ENCODE data around the gene NBDY. TPM values are rescaled to one million over a fixed set of nuclear protein-coding genes. Genes with fewer than 3 reads are reported as not detected.
"Not testable (repeated sequence)": the region's sequence is repeated elsewhere in the genome, so short reads cannot be mapped to it uniquely, and the experiment has no call there.

The NBDY gene
- total RNA-seq, 4 donors from 2014 or later, result 6.1 to 21.6 (median 17.3) TPM

DNA sequence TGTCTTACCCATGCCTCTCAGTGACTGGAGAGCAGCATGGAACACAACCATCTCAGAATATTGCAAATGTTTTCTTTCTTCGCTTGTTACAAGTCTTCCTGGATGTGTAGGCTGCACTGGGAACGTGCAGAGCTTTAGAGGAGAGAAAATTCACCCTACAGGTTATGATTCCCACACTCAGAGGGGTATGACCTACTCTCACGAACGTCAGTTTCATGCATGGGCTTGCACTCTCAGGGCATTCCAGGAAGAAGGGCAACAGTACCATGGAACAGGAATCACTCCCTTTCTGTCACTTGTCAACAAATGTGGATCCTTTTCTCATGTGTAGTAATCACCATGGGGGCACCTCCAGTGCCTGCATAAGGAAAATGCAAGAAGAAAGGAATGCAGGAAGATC is 75.8 kb downstream of the NBDY start:
- H3K36me3 ChIP-seq, result no peaks in the 10 kb centered on the region
- no peak overlapping the region for H3K4me3 ChIP-seq
- no peak for TF ChIP-seq EP300 (IDR thresholded peaks at IDR 0.05)
- no peak for TF ChIP-seq CTCF (IDR thresholded peaks at IDR 0.05)
- TF ChIP-seq POLR2A (IDR thresholded peaks at IDR 0.05), result no peak
- WGBS, 2 donors, result 70 to 72% methylated on average over 4 of the region's 4 CpGs
- H3K9me3 ChIP-seq, result no peaks in the 10 kb centered on the region
- H3K27ac ChIP-seq, result peak overlapping the region in 1 of 4 donors; percentile 81
- DNase-seq (ENCODE audit: low spot score in 2 of 2), result no peak
- H3K4me1 ChIP-seq, result peaks cover 0 to 18% (median 0%) of the 10 kb centered on the region in 4 donors
- no peaks in the 10 kb centered on the region for H3K27me3 ChIP-seq

- no peak overlapping the region for H3K4me3 ChIP-seq
- no peaks in the 10 kb centered on the region for H3K36me3 ChIP-seq
- DNase-seq (ENCODE audit: low spot score in 2 of 2), result no peak
- no peaks in the 10 kb centered on the region for H3K27me3 ChIP-seq
- WGBS, 2 donors, result 97 to 100% methylated on average over 1 of the region's 1 CpG
- TF ChIP-seq EP300 (IDR thresholded peaks at IDR 0.05) (no peak), CTCF (IDR thresholded peaks at IDR 0.05) (no peak), POLR2A (IDR thresholded peaks at IDR 0.05) (no peak)
- H3K4me1 ChIP-seq, result peaks cover 0 to 12% (median 0%) of the 10 kb centered on the region in 4 donors
- H3K27ac ChIP-seq, result peak overlapping the region in 1 of 4 donors; percentile 81
- no peaks in the 10 kb centered on the region for H3K9me3 ChIP-seq
Observed at GRCh38 chrX:56805399-56805798, 76.4 kb downstream of the NBDY start.

GRCh38 chrX:56806176-56806575 is 77.1 kb downstream of the NBDY start:
- 77 to 93% methylated on average over 2 of the region's 2 CpGs for WGBS, 2 donors
- H3K9me3 ChIP-seq; H3K36me3 ChIP-seq; H3K4me3 ChIP-seq; DNase-seq (ENCODE audit: low spot score in 2 of 2); H3K4me1 ChIP-seq; H3K27me3 ChIP-seq; H3K27ac ChIP-seq: not testable (repeated sequence)

- Histone ChIP-seq H3K4me3 (no peak overlapping the region), H3K9me3 (no peaks in the 10 kb centered on the region), H3K27me3 (peaks cover 0 to 7% of the 10 kb centered on the region in 2 donors)
Observed at GRCh38 chrX:56811599-56811998, 82.6 kb downstream of the NBDY start.

DNA sequence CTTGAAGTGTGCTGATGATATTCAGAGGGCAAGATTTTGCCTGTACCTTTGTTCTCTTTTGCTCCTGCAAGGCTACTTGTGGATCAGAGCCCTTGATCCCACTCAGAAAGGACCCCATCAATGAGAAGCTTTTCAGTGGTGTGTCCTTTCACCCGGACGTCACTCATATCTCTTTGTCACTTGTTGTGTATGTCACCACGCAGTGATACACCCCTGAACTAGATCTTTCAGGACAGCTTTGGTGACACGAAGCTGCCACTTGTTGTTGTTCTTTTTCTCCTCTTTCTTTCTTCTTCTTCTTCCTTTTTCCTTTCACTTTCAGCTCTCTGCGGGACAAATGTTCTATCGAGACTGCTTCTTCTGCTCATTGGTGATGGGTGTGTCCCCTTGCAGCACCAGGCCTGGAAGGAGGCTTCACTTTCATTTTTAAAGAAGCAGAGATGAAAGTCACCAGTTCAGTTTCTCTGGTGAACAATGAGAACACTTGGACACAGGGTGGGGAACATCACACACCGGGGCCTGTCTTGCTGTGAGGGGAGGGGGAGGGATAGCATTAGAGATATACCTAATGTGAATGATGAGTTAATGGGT is 83.6 kb downstream of the NBDY start:
- TF ChIP-seq POLR2A (IDR thresholded peaks at IDR 0.05), result no peak
- TF ChIP-seq CTCF (IDR thresholded peaks at IDR 0.05), result no peak
- no peak for TF ChIP-seq EP300 (IDR thresholded peaks at IDR 0.05)
- peak overlapping the region in 3 of 4 donors; percentile 3 to 29 (median 21) for H3K4me3 ChIP-seq
- H3K36me3 ChIP-seq, result no peaks in the 10 kb centered on the region
- H3K9me3 ChIP-seq, result no peaks in the 10 kb centered on the region
- H3K27me3 ChIP-seq, result peaks cover 0 to 7% of the 10 kb centered on the region in 2 donors
- H3K4me1 ChIP-seq, result peaks cover 0 to 22% (median 4%) of the 10 kb centered on the region in 4 donors
- peak overlapping the region in 3 of 4 donors; percentile 72 to 78 (median 75) for H3K27ac ChIP-seq
- DNase-seq (ENCODE audit: low spot score in 2 of 2), result no peak
- 33 to 40% methylated on average over 7 of the region's 7 CpGs for WGBS, 2 donors

More at GRCh38 chrX:56811599-56811998, 82.6 kb downstream of the NBDY start:
- H3K27ac ChIP-seq, result peak overlapping the region in 2 of 4 donors; percentile 19 to 78
- peaks cover 0 to 22% (median 4%) of the 10 kb centered on the region in 4 donors for H3K4me1 ChIP-seq
- DNase-seq (ENCODE audit: low spot score in 2 of 2), result no peak
- WGBS, 2 donors, result 86 to 94% methylated on average over 1 to 3 of the region's 5 CpGs
- TF ChIP-seq POLR2A (IDR thresholded peaks at IDR 0.05) (no peak), EP300 (IDR thresholded peaks at IDR 0.05) (no peak), CTCF (IDR thresholded peaks at IDR 0.05) (no peak)
- H3K36me3 ChIP-seq, result no peaks in the 10 kb centered on the region
